Measurements from ENCODE around the gene RAB3C.

RAB3C gene

DNA sequence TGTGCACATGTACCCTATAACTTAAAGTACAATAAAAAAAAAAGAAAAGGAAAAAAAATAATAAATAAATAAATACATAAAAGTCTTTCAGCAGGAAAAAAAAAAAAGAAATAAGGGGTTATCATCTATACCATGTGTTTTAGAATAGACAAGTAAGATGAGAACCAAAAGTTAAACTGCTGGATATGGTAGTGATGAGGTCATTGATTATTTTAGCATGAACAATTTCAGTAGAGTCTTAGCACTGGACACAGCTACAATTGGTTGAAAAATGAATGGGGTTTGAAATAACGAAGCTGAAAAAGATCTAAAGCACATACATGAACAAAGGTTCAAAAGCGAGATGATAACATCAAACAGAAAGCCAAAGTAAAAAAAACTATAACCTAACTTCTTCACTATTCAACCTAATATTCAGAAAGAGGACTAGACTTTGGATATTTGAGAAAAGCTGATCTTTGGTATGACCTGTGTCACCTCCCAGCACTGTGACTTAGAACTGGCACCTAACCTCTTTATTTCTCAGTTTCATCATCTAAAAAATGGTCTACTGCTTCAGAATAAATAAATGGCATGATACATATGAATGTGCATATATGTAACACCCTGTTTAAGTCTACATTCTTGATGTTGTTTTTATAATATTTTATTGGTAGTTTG, 133.3 kb downstream of the RAB3C start:
- no peak for DNase-seq (ENCODE audit: insufficient read length, low spot score)
- no peak for TF ChIP-seq POLR2A (IDR thresholded peaks at IDR 0.05; ENCODE audit: low read depth, low read length)
- no peak for FAIRE-seq

DNA sequence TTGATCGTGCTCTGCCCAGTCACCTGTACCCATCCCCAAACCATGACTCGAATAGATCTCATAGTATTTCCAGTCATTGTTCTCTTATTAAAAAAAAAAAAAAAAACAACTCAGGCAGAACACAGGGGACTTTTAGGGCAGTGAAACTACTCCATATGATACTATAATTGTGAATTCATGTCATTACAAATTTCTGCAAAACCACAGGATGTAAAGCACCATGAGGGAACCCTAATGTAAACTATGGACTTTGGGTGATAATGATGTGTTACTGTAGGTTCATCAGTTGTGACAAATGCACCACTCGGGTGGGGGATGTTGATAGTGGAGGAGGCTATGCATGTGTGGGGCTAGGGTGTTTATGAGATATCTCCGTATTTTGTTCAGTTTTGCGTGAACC, 133.8 kb downstream of the RAB3C start:
- no peak for FAIRE-seq
- DNase-seq (ENCODE audit: insufficient read length, low spot score): no peak
- TF ChIP-seq POLR2A (IDR thresholded peaks at IDR 0.05; ENCODE audit: low read depth, low read length): no peak

DNA sequence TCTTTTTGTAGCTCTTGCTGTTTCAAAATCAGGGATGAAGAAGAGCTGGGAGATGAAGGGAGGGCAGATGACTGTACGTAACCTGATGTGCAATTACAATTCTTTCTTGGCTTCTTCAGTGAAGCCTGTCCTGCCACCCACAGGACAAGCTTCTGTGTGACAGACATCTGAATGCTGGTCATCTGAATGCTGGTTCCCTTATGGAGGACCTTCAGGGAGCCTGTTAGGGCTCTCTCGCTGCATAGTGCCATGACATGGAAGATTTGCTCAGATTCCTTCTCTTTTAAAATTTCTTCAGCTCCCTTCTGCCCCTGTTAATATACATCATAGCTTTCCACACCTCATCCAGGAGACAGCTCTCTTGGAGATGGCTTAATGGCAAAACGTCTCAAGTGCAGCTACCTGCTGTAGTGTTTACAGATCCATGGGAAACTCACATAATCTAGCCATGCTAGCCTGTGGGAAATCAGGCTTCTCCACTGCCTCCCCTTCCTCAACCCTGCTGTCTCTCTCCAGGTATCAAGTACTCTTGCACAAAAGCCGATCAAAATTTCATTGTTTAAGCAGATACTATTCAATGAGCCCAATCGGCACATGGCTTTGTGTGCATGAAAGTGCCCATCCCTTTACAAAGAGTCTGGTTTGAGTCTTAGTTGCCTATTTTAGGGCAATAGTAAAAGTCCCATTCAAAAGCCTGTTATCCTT, 134.6 kb downstream of the RAB3C start:
- DNase-seq (ENCODE audit: insufficient read length, low spot score): no peak
- no peak for FAIRE-seq
- TF ChIP-seq POLR2A (IDR thresholded peaks at IDR 0.05; ENCODE audit: low read depth, low read length): no peak

DNA sequence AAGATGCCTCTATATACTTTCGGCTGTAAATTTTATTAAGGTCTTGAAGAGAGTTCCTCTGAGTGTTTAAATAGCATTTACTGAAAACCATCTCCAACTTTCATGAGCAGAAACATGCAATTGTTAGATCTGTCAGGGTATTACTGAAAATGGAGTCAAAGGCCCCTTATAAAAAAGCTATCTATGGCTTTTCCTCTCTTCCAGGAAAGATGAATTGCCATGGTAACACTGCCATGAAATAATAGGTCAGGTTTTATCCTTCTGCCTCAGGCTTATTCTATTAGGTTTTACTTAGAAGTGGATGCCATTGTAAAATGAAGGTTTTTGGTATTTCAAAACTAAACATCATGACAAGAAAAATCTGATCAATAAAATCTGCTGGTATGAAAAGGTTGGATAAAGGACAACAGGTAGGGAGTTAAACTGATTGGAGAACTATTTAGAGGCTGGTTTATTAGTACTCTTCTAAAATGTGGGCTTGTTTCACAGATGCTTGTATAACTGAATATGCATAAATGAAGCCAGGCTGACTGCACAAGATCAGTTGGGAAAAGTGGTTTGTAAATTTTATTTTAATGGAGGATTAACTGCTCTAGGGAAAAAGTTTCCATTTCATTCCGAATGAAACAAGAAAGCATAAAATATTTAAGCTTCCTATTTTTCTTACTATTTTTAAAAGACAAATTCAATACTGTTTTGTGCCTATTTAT, 135.5 kb downstream of the RAB3C start:
- FAIRE-seq: no peak
- TF ChIP-seq POLR2A (IDR thresholded peaks at IDR 0.05; ENCODE audit: low read depth, low read length): no peak
- no peak for DNase-seq (ENCODE audit: insufficient read length, low spot score)

DNA sequence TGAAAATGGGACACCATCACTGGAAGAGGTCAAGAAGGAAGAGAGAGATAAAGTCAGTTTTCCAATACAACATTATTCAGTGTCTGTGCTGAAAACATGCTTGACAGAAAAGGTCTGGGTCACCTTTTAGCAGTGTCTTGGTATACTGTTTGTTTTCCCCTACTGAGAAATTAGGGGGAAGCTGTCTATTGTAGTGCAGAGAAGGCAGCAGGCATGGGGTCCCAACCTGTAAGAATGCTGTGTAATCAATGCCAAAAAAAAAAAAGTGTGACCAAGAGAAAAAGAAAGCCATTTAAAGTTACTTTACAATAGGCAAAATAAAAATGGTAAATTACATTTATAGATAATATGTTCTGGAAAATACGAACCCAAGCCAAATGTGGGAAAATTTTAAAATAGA, 139.3 kb downstream of the RAB3C start:
- DNase-seq (ENCODE audit: insufficient read length, low spot score) (no peak), FAIRE-seq (no peak)
- no peak for TF ChIP-seq POLR2A (IDR thresholded peaks at IDR 0.05; ENCODE audit: low read depth, low read length)

GRCh38 chr5:58724992-58725391, 142.1 kb downstream of the RAB3C start:
- DNase-seq (ENCODE audit: insufficient read length, low spot score) (no peak), FAIRE-seq (no peak)
- no peak for TF ChIP-seq POLR2A (IDR thresholded peaks at IDR 0.05; ENCODE audit: low read depth, low read length)

DNA sequence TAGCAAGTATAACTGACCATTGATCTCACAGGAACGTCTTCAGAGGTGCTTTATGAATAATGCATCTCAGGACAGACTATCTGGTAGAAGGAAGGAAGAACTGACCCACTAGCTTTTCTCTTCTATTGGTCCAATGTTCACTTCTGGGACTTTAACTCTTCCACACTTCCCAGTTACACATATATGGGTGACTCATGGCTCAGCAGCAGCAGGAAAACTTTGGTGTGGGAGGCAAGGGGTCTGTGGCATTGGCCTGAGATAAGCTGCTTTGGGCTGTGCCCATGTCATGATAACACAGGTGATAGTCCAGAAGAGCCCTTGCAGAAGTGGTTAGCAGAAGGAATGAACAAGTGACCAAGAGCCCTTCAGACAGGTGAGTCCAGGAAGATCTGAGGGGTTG, 148.8 kb downstream of the RAB3C start:
- FAIRE-seq (no peak), DNase-seq (ENCODE audit: insufficient read length, low spot score) (no peak)
- no peak for TF ChIP-seq POLR2A (IDR thresholded peaks at IDR 0.05; ENCODE audit: low read depth, low read length)

DNA sequence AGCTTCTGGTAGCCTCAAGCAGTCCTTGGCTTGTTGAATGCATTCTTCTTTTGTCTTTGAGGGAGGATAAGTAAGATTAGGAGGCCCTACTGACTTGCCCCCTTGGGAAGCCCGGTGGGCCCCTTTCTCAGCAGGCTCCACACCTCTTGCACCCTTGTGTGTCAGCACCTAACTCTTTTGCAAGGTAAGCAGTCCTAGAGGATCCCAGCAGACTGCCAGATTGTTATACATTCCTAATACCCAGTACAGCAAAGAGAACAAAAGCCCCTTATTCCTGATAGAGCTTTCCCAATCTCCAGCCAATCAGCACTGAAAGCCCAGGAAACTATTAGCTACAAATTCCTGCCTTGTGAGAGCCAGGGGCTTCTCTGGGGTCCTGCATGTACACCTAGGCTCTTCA, 152.8 kb downstream of the RAB3C start:
- no peak for FAIRE-seq
- no peak for TF ChIP-seq POLR2A (IDR thresholded peaks at IDR 0.05; ENCODE audit: low read depth, low read length)
- no peak for DNase-seq (ENCODE audit: insufficient read length, low spot score)

DNA sequence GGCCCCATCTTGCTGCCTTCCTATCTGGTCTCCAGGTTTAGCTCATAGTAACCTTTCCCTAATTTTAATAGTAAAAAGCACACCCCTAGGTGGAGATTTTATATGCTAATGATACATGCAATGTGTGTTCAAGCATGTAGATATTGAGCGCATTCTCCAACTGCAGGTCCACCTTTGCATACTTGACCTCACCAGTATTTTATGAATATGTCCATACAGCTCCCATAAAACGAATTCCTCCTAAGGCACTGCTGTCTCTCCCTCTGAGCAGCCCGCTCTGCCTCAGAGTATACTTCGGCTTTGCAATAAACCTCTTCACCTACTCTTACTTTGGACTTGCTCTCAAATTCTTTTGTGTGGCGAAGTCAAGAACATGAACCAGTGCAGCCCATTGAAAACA, 153.3 kb downstream of the RAB3C start:
- DNase-seq (ENCODE audit: insufficient read length, low spot score) (no peak), FAIRE-seq (no peak)
- TF ChIP-seq POLR2A (IDR thresholded peaks at IDR 0.05; ENCODE audit: low read depth, low read length): no peak

- FAIRE-seq: no peak
- no peak for DNase-seq (ENCODE audit: insufficient read length, low spot score)
- no peak for TF ChIP-seq POLR2A (IDR thresholded peaks at IDR 0.05; ENCODE audit: low read depth, low read length)
Observed at GRCh38 chr5:58737671-58738070, 154.8 kb downstream of the RAB3C start.

GRCh38 chr5:58738336-58738735, 155.5 kb downstream of the RAB3C start:
- TF ChIP-seq POLR2A (IDR thresholded peaks at IDR 0.05; ENCODE audit: low read depth, low read length): no peak
- DNase-seq (ENCODE audit: insufficient read length, low spot score) (no peak), FAIRE-seq (no peak)

DNA sequence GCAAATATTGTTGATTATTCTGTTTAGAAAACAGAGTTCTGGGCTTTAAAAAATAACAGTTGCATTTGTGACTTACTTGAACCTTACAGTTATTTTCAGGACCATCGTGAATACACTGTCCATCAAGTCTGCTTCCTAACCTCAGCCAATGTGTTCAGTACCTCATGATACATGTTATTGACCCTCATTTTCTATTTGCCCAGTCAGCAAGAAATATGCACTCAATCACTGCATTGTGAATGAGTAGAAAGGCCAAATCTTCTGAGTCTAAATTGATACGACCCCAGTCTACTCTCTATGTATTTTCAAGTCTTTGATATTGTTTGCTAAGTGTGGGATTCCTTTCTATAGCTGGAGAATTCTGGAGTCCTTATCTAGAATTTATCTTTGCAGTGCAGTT, 156.2 kb downstream of the RAB3C start:
- no peak for FAIRE-seq
- DNase-seq (ENCODE audit: insufficient read length, low spot score): no peak
- no peak for TF ChIP-seq POLR2A (IDR thresholded peaks at IDR 0.05; ENCODE audit: low read depth, low read length)

GRCh38 chr5:58740956-58741355, 158.1 kb downstream of the RAB3C start:
- TF ChIP-seq POLR2A (IDR thresholded peaks at IDR 0.05; ENCODE audit: low read depth, low read length): no peak
- no peak for FAIRE-seq
- no peak for DNase-seq (ENCODE audit: insufficient read length, low spot score)

GRCh38 chr5:58745350-58745749, 162.5 kb downstream of the RAB3C start:
- no peak for TF ChIP-seq POLR2A (IDR thresholded peaks at IDR 0.05; ENCODE audit: low read depth, low read length)
- no peak for FAIRE-seq
- DNase-seq (ENCODE audit: insufficient read length, low spot score): no peak

DNA sequence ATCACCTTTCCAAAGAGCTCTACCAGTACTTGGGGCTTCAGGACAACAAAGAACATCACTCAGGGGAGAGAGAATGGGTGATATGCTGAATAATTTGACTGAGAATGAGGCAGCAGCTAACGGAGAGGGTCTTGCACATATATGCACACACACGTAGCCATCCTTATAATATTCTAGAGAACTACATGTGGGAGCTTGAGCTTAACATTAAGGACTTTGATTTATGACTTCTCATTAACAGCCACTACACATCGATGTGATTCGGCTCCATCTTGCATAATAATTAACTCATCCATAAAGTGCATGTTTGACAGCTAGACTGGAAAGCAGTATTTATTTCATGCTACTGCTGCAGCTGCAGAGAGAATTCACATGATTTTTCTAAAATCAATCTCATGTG, 163.4 kb downstream of the RAB3C start:
- no peak for FAIRE-seq
- TF ChIP-seq POLR2A (IDR thresholded peaks at IDR 0.05; ENCODE audit: low read depth, low read length): no peak
- DNase-seq (ENCODE audit: insufficient read length, low spot score): no peak

Data from H54 (cell line).